Measurements from ENCODE around the gene BLACAT1.

Gene BLACAT1

GRCh38 chr1:205477121-205477758, 21.4 kb upstream of the BLACAT1 start:
- TF ChIP-seq ZNF8 (CRISPR knock-in tag; IDR thresholded peaks at IDR 0.05) (no peak), GLIS3 (CRISPR knock-in tag; IDR thresholded peaks at IDR 0.05) (no peak), ZNF565 (CRISPR knock-in tag; conservative IDR thresholded peaks at IDR 0.05; ENCODE audit: low read depth) (no peak), CREB5 (CRISPR knock-in tag; IDR thresholded peaks at IDR 0.05; ENCODE audit: low read depth) (no peak), ESRRG (CRISPR knock-in tag; IDR thresholded peaks at IDR 0.05) (no peak), PATZ1 (CRISPR knock-in tag; IDR thresholded peaks at IDR 0.05; ENCODE audit: borderline replicate concordance) (no peak), BACH2 (CRISPR knock-in tag; IDR thresholded peaks at IDR 0.05; ENCODE audit: borderline replicate concordance) (no peak), OSR1 (CRISPR knock-in tag; IDR thresholded peaks at IDR 0.05) (no peak), TOX (CRISPR knock-in tag; IDR thresholded peaks at IDR 0.05; ENCODE audit: borderline replicate concordance) (no peak), ZC3H10 (CRISPR knock-in tag; IDR thresholded peaks at IDR 0.05) (no peak), ISL1 (CRISPR knock-in tag; IDR thresholded peaks at IDR 0.05) (no peak), SNAI2 (CRISPR knock-in tag; IDR thresholded peaks at IDR 0.05) (no peak), TSHZ2 (CRISPR knock-in tag; IDR thresholded peaks at IDR 0.05) (no peak)
- ATAC-seq = peak; percentile 19

- TF ChIP-seq PPARA (CRISPR knock-in tag; IDR thresholded peaks at IDR 0.05; ENCODE audit: borderline replicate concordance) (no peak), TOX (CRISPR knock-in tag; IDR thresholded peaks at IDR 0.05; ENCODE audit: borderline replicate concordance) (no peak), ZFP3 (CRISPR knock-in tag; IDR thresholded peaks at IDR 0.05) (no peak), ZFP30 (CRISPR knock-in tag; IDR thresholded peaks at IDR 0.05) (no peak)
- ATAC-seq = no peak
Measured at GRCh38 chr1:205476648-205477047, 20.8 kb upstream of the BLACAT1 start.

- peak; percentile 97 for TF ChIP-seq ZNF8 (CRISPR knock-in tag; IDR thresholded peaks at IDR 0.05)
- no peak for TF ChIP-seq CSRNP3 (CRISPR knock-in tag; IDR thresholded peaks at IDR 0.05)
- no peak for ATAC-seq
Measured at GRCh38 chr1:205475855-205476254, 20.0 kb upstream of the BLACAT1 start.

- no peak for ATAC-seq
- TF ChIP-seq ZFP30 (CRISPR knock-in tag; IDR thresholded peaks at IDR 0.05) (no peak), ISL1 (CRISPR knock-in tag; IDR thresholded peaks at IDR 0.05) (no peak), TSHZ2 (CRISPR knock-in tag; IDR thresholded peaks at IDR 0.05) (no peak), GLIS3 (CRISPR knock-in tag; IDR thresholded peaks at IDR 0.05) (no peak), RARB (CRISPR knock-in tag; IDR thresholded peaks at IDR 0.05) (no peak), BACH2 (CRISPR knock-in tag; IDR thresholded peaks at IDR 0.05; ENCODE audit: borderline replicate concordance) (no peak), ZNF8 (CRISPR knock-in tag; IDR thresholded peaks at IDR 0.05) (no peak), CREB5 (CRISPR knock-in tag; IDR thresholded peaks at IDR 0.05; ENCODE audit: low read depth) (no peak), ZNF565 (CRISPR knock-in tag; conservative IDR thresholded peaks at IDR 0.05; ENCODE audit: low read depth) (no peak), ARNTL (CRISPR knock-in tag; IDR thresholded peaks at IDR 0.05; ENCODE audit: borderline replicate concordance, low read depth) (no peak), PATZ1 (CRISPR knock-in tag; IDR thresholded peaks at IDR 0.05; ENCODE audit: borderline replicate concordance) (no peak)
Measured at GRCh38 chr1:205474571-205474970, 18.7 kb upstream of the BLACAT1 start.
